HG02642 (cell line): ENCODE results near the gene GALNT9.

Experiments
- ATAC-seq: cut with Tn5 transposase; IDR thresholded peaks from one replicate; pipeline ENCODE4 v1.9.1; 2021; ENCODE audit warnings: mild to moderate bottlenecking; ENCODE audit not compliant: unreplicated experiment, poor library complexity

Gene GALNT9

DNA sequence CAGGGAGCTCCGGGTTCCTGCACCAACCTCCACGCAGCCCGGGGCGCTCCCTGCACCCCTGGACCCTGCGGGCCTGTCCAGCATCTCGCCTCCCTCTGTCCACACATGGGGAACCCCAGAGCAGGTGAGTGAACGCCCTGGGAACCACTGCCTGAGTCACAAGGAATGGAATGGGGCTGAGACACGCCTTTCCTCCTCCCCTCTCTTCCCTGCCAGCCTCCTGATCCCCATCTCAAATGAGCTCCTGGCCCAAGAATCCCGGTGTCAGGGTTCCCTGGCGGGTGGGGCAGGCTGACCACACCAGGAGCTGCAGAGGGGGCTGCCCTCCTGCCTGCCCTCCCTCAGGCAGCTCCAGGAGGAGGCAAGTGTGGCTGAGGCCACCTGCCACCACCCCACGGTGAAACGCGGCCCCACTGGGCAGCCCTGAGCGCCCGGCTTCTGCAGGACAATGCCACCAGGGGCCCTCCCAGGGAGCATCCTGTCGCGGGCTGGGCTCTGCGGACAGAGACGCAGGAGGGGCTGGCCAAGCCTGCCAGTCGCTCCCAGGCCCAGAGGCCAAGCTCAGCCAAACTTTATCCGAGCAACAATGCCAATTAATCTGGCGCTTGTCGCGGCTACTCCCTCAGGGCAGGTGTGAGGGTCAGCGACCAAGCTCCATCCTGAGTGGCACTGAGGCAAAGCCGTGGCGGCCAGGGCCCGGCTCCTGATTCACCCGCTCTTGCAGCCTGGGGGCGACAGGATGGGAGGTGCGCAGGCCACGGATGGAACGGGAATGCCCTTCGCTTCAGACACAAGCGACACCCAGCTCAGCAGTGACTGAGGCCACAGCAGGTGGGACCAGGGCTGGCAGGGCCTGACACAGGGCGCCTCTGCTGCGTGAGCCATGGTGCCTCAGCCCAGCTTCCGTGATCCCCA lies 44.3 kb downstream of the GALNT9 start:
- no peak for ATAC-seq

DNA sequence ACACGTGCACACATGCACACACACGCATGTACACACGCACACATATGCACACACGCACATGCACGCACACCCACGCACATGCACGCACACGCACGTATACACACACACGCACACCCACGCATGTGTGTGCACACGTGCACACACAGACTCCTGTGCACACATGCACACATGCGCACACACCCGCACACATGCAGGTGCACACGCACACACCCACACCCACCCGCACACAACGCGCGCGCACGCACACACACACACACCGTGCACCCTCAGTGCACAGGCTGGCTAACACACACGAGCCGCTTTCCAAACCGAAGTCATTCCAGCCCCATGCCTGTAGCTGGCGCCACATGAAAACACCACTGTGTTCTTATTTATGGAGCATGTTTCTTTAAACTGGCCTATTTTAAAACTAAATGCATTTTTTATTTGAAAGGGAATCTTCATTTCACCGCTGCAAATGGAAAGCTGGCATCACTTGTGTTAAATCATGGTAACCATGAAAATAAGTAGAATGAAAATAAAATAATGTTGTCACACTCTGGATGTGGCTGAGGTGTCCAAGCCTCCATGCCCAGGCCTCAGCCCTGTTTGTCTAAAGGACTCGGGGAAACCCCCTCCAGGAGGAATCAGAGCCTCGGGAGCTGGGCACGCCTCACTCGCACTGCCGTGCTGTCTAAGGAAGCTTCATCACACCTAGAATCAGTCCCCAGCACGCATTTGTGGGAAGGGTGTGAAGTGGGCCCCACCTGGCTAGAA lies 45.1 kb downstream of the GALNT9 start:
- no peak for ATAC-seq

DNA sequence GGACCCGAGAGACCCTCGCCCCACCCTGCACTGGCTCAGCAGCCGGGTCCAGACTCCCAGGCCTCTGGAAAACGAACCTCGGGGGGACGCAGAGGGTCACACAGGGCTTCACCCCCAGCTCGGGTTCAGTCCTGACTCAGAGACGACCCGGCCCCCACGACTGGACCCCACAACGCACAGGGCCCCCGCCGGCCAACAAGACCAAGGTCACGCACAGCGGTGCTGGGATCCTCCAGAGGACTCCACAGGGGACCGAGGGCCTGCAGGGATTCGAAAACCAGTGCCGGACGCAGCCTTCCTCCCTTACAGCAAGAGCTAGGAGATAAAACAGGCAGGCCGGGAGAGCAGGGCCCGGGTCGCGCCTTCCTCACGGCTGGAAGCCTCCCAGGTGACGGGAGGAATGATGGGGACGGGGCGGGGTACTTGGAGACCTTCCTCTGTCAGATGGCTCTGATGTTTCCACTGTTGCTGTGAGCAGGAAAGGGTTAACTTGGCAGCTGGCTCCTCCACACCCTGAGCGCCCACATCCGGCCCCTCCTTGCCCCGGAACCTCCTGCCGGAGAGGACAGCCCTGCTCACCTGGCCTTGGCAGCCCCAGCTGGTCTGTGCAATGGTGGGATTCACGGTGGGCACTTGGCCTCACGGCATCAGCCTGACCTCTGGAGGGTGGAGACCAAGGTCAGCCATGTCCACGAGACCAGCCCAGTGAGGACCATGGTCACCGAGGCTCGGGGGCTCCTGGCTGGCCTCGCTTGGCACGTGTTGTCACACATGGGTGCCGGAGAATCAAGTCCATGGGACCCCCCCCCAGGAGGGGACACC lies 46.2 kb downstream of the GALNT9 start:
- ATAC-seq, result no peak

DNA sequence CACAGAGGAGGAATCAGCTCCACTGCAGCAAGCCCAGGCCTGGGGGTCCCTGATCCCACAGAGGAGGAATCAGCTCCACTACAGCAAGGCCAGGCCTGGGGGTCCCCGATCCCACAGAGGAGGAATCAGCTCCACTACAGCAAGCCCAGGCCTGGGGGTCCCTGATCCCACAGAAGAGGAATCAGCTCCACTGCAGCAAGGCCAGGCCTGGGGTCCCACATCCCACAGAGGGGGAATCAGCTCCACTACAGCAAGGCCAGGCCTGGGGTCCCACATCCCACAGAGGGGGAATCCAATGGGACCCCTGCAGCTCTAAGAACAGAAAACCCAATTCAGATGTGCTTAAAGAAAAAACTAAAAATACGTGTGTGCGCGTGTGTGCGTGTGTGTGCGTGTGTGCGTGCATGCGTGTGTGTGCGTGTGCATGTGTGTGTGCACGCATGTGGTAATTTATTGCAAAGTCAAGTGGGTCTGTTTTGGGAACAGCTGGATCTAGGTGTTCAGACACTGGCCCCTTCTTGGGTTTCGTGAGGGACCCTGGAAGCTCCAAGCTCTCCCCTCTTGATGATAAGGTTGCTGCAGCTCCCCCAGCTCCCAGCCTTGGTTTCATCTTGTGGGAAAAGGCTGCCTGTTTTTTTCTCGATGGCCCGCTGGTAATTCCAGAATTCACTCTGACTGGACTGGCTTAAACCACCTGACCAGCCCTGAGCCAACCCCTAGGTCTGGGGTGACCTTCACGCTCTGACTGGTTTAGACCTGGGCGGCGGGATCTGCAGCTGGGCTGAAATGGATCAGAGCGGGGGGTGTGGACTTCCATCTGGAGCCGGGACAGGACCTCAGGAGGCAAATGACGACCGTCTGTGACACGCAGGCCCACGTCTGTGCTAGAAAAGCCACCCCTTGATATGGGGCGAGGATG lies 47.1 kb downstream of the GALNT9 start:
- ATAC-seq, result no peak

DNA sequence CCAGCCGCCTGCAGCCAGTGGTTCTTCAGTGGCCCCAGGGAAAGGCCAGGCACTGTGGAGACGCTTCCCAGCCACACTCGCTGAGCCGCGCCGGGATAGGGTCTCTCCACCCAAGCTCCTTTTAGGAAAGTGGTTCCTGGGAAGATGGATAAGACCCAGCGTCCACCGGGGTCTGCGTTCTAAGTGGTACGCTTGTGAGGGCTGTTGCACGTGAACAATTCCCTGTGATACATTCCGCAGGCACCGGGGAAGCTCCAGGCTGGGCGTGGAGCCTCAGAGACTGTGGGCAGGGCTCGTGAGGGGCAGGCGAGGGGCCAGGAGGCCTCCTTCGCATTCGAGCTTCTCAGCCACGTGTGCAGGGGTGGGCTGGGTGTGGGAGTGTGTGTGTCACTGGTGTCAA lies 48.4 kb downstream of the GALNT9 start:
- no peak for ATAC-seq

DNA sequence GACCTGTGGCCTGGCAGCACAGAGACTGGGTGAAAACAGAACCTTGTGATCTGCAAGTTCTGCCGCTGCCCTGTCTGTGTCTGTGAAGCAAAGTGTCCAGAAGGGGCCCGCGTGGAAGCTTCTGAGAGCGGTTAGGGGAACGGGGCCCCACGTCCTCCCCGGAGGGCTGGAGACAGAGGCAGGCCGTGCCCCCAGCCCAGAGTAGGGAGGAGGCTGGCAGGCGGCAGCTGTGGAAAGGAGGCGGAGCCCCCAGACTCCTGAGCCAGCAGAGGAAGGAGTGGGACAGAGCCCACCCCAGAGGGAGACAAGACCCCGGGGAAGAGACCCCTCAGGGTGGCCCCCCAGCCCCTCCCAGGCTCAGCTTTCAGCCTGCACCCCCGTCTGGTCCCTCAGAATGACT lies 49.0 kb downstream of the GALNT9 start:
- no peak for ATAC-seq

DNA sequence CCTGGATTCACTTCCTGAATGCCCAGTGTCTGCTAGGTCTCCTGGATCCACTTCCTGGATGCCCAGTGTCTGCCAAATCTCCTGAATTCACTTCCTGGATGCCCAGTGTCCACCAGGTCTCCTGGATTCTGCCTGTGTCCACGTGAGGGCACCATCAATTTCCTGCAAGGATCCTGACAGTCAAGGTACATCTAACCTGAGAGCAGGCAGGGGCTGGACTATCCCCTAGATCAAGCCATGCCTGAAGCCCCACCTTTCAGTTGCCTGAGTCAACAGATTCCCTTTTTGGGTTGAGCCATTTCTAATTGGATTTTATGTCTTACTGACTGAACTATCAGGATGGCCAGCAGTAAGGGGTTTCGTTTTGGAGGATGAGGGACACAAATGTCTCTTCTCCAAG lies 49.5 kb downstream of the GALNT9 start:
- ATAC-seq, result no peak

DNA sequence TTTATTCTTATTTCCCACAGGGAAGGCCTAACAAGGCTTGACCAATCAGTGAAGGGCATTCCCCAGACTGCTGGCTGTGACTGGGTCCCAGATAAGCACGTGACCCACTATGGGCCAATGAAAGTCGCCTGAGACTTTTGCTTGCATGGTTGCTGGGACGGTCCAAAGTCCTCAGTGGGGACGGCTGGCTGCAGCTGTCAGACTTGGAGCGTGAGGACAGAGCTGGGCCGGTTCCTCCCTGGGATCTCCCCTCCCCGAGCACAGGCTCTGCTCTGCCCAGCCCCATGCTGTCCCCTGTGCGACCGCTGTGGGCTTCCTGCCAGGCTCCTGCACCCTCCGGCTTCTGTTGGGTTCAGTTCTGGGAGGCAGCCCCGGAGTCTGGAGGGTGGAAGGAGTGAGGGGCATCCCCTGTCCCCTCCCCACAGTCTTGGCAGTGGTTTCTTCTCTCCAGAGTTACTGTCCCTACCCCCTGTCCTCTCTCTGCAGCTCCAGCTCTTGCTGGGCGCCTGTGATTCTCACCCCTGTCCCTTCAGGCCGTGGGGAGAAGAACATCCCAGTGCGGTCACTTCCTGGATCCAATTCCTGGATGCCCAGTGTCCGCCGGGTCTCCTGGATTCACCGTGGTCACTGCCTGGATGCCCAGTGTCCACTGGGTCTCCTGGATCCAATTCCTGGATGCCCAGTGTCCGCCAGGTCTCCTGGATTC lies 50.1 kb downstream of the GALNT9 start:
- ATAC-seq, result no peak

DNA sequence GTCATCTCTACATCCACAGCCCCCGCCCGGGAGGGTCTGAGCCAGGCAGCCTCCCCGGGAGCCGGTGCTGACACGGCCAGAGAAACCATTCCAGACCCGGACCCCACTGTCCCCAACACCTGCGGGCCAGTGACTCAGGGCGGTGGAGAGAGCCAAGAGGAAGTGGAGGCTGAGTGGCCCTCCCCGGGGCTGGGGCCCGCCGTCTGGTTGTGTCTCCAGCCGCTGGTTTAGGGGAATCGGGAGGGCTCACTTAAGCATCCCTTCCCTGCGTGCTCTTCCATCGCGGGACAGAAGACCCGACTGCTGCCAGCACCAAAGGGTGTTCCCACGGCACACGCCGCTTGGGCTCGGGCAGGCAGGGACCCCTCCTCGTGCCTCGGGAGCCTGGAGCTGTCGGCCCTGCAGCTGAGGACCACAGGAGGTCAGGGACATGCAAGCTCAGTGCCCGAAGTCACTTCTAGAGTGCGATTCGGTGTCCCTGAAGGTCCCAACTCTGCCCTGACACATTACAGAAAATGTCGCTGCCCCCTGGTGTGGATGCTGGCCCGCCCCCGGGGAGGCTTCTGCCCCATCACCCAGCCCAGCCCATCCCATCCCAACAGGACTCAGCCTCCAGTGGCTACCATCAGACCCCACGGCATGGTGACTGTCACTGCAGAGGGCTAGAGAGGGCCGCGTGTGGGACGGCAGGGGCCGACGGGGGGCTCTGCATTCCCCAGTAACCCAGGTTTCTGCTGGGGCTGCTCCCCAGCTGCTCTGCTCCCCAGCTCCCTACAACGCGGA lies 50.8 kb downstream of the GALNT9 start:
- no peak for ATAC-seq

DNA sequence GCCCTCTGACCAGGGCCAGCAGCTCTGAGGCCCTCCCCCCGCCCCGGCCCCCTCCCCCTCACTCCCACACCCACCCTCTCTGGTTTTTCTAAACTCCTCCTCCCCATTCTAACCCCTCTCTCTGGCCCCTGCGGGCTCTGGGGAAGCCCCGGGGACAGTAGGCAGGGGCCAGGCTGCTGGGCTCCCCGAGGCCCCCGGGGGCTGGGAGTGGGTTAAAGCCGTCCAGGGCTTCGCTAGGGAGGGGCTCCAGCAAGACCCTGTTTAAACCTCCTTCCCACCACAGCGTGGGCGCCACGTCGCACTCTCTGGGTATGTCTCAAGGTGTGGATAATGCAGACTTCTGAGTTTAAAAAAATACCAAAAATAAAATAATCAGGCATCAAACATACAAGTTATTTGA lies 51.4 kb downstream of the GALNT9 start:
- ATAC-seq, result no peak

DNA sequence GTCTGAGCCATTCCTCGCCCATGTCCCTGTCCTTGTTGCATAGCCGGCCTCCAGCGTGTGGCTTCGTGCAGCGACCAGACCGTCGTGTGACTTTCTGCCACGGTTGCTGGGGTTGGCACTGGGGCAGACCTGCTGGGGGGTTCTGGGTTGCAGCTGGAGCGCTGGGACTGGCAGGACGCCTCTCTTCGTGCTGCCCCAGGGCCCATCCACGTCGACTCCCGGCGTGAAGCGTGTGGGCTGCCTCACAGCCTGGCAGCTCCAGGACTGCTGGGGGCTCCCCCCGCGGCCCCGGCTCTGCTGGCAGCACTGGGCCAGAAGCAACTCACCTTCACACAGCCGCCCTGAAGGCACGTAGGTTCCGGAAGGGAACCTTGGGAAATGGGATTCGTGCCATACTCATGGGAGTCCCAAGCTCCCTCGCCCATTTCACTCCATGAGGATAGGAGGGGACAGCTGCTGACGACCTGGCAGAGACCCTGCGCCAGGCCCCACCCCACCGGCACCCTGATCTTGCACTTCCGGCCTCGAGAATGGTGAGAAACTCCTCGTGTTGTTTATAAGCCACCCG lies 51.9 kb downstream of the GALNT9 start:
- ATAC-seq, result no peak

DNA sequence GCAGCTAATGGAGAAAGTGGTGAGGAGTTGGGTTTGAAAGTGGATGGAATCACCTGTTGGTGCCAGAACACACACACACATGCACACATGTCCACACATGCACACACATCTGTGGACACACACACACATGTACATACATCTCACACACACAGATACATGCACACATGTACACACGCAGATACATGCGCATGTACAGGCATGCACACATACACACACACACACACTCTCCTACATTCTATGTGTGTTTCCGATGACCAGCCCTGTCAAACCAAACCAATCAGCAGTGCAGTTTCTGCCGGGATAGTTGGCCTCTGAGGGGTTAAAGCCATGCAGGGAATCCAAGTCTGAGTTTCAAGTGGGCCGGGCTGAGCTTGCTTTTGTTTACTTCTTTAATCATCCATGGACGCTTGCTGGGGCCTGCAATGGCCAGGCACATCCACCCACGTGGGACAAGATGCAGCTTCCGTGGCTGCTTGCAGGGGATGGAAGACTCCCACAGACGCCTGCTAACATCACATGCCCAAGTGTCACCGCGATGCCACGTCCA lies 52.5 kb downstream of the GALNT9 start:
- ATAC-seq, result no peak

DNA sequence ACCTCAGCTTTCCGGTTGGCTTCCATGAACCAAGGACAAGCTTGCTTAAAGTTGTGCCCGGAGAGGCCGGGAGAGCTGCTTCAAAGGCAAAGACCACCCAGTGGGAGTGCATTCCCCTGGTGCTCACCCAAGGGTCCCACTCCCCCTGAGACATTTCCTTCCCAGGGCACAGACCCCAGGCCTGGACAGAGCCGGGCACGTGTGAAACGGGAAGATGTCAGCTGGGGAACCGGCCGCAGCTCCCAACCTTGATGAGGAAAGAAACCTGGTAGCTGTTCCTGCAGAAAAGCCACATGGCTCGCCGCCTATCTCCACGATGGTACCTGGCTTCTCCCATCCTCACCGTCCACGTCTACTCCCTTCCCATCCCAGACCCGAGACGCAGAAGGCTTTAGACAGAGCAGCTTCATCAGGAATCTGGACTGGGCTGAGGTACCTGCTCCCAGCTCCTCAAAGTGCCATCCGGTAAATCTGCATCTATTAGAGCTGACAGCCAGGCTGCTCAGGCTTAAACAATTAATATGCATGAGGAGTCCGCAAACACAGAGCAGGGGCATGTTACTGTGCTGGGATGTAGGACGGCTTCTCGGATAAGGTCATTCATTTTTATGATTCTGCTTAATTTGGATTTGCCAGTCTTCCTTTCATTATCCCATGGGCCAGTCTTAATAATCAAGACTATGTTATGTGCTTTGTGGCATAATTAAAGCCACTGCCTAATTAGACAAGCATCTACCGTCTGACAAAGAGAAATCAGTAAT lies 53.1 kb downstream of the GALNT9 start:
- no peak for ATAC-seq

DNA sequence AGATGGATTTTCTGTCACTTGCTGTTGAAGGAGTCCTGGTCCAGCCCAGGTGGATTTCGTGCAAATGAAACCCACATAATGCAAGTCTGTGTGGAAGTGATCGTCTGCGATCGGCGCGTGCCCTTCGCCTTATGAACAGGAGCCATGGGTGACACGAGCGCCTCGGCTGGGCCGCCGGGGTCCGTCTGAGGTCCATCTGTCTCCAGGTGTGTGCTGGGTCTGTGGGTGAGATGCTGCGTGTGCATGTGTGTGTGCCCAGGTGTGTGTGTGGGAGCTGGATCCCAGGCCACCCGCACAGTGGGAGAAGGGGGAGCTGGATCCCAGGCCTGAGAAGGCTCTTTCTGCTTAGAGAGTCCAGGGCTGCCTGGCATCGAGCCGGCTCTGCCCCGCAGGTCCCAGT lies 53.8 kb downstream of the GALNT9 start:
- no peak for ATAC-seq

DNA sequence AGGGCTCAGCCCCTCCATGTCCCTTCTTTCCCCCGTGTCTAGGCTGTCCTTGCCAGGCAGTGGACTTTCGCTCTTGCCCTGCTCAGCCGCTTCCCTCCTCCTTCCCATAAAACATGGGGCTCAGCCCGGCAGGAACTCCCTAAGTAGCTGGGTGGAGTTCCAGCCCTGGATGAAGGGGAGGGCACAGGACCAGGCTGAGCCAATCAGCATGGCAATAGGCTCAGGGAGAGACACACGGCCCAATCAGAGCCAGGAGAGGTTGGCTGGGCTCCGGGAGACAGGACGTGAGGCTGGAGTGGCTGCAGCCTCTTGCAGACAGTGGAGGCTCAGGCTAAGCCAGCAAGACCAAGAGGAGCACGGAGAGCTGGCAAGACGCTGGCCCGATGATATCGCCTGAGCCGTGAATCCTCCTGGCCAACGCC lies 54.3 kb downstream of the GALNT9 start:
- ATAC-seq, result no peak

DNA sequence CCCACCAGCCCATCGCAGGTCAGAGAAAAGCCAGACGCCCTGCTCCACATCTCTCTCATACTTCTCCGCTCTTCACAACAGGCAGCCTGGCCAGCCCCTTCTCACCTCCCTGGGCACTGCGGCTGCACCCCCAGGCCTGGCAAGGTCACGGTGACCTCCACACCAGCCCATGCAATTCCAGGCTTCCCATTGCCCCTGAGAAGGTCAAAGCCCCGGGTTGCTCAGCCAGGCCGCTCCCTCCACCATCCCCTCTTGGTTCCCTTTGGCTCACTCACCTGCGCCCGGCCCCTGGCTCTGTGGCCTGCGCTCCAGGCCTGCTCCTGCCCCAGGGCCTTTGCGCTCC lies 55.4 kb downstream of the GALNT9 start:
- ATAC-seq, result no peak

DNA sequence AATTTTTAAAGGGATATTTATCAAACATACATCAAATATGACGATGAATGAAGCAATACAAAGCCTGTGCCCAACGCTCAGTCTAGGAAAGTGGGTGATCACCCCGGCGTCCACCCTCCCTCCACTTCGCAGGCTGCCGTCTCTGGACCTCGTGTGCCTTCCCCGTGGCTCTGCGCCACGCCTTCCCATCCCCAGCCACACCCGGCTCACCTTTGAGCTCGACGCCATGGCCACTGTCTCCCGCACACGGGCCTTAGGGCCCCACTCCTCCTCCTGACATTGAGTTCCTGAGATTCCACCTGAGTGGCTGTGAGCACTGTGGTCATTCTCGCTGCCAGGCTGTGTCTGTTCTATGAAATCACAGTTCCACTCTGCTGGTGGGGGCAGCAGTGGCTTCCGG lies 56.7 kb downstream of the GALNT9 start:
- no peak for ATAC-seq
